ENCODE data around the gene RHOT2. TPM values are rescaled to one million over a fixed set of nuclear protein-coding genes. Genes with fewer than 3 reads are reported as not detected.

The RHOT2 gene
- total RNA-seq, 2 experiments from 2014 or later: 202 to 209 TPM

DNA sequence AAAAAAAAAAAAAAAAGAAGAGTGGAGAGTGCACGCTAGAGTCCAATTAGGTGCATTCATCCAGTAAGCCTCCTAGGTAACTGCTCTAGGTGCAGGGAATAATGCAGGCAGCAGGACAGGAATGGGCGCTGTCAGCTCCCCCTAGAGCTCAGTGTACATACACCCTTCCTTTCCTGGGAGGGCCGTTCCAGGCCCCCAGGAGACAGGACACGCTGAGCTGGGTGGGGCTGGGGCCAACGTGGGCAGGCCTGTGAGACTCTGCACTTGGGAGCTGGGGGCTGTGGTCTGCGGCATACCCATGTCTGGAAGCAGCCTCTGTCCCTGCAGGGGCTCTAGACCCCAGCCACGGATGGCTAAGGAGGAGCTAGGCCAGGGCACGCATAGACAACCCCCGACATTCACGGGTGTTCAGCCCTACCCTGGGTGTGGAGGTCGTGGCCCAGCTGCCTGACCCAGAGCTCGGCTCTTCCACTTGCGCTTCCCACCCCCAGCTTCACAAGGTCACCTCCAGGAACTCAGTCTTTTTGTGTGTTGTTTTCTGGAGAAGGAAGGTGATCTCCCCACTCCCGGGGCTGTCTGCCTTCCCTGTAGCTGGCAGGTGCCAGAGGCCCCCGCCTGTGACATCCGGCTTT is 52.0 kb downstream of the RHOT2 start:
- ChIA-PET CTCF (interaction anchor here (2.3 kb wide), 1 partner anchor 21 kb away, joined by 9 read pairs; the partner anchor contains the start of gene CIAO3), POLR2A (interaction anchor here (0.6 to 2.5 kb wide), 10 partner anchors 8 to 245 kb away, joined by 3 to 20 read pairs (median 4); partner anchors contain the start of genes CIAO3 and STUB1)
- no peak for DNase-seq
- Histone ChIP-seq H3K27ac (ENCODE audit: low read depth in 1 of 2, low read length in 2 of 2) (peak overlapping the region in 1 of 2 donors; percentile 35), H3K27me3 (ENCODE audit: control insufficient read depth in 1 of 2, insufficient read depth in 2 of 2, low read length in 2 of 2) (peaks cover 7 to 9% of the 10 kb centered on the region in 2 experiments), H3K4me3 (ENCODE audit: low read length) (peak overlapping the region; percentile 63), H3K36me3 (ENCODE audit: insufficient read depth, low read length) (no peaks in the 10 kb centered on the region), H3K4me1 (ENCODE audit: insufficient read depth, low read length) (peaks cover 48% of the 10 kb centered on the region), H3K9me3 (ENCODE audit: control insufficient read depth in 1 of 2, insufficient read depth in 1 of 2, low read length in 2 of 2) (peaks cover 0 to 16% of the 10 kb centered on the region in 2 experiments)
- Mint-ChIP-seq H3K4me3 (peak overlapping the region; percentile 87), H3K27ac (peak overlapping the region; percentile 68), H3K27me3 (no peaks in the 10 kb centered on the region), H3K9me3 (no peaks in the 10 kb centered on the region), H3K36me3 (ENCODE audit: low read depth) (no peaks in the 10 kb centered on the region), H3K4me1 (ENCODE audit: low read depth) (peaks cover 21% of the 10 kb centered on the region)
- intact Hi-C loops (cut with DNase I, micrococcal nuclease): no loop called here
- no peak for ATAC-seq (ENCODE audit: poor library complexity)
- TF ChIP-seq, protein P1, sequence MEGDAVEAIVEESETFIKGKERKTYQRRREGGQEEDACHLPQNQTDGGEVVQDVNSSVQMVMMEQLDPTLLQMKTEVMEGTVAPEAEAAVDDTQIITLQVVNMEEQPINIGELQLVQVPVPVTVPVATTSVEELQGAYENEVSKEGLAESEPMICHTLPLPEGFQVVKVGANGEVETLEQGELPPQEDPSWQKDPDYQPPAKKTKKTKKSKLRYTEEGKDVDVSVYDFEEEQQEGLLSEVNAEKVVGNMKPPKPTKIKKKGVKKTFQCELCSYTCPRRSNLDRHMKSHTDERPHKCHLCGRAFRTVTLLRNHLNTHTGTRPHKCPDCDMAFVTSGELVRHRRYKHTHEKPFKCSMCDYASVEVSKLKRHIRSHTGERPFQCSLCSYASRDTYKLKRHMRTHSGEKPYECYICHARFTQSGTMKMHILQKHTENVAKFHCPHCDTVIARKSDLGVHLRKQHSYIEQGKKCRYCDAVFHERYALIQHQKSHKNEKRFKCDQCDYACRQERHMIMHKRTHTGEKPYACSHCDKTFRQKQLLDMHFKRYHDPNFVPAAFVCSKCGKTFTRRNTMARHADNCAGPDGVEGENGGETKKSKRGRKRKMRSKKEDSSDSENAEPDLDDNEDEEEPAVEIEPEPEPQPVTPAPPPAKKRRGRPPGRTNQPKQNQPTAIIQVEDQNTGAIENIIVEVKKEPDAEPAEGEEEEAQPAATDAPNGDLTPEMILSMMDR (IDR thresholded peaks at IDR 0.05): no peak

- TF ChIP-seq, protein P1 (IDR thresholded peaks at IDR 0.05): no peak
- peak overlapping the region; percentile 68 for H3K27ac Mint-ChIP-seq
- H3K36me3 Mint-ChIP-seq (ENCODE audit: low read depth): no peaks in the 10 kb centered on the region
- peaks cover 21% of the 10 kb centered on the region for H3K4me1 Mint-ChIP-seq (ENCODE audit: low read depth)
- Histone ChIP-seq H3K27me3 (ENCODE audit: control insufficient read depth in 1 of 2, insufficient read depth in 2 of 2, low read length in 2 of 2) (peaks cover 7 to 9% of the 10 kb centered on the region in 2 experiments), H3K9me3 (ENCODE audit: control insufficient read depth in 1 of 2, insufficient read depth in 1 of 2, low read length in 2 of 2) (peaks cover 0 to 16% of the 10 kb centered on the region in 2 experiments), H3K36me3 (ENCODE audit: insufficient read depth, low read length) (no peaks in the 10 kb centered on the region), H3K4me1 (ENCODE audit: insufficient read depth, low read length) (peaks cover 48% of the 10 kb centered on the region), H3K4me3 (ENCODE audit: low read length) (peak overlapping the region; percentile 63), H3K27ac (ENCODE audit: low read depth in 1 of 2, low read length in 2 of 2) (peak overlapping the region in 1 of 2 donors; percentile 35)
- ATAC-seq (ENCODE audit: poor library complexity): peak; percentile 27
- intact Hi-C loops (cut with DNase I, micrococcal nuclease): no loop called here
- no peaks in the 10 kb centered on the region for H3K27me3 Mint-ChIP-seq
- peak overlapping the region; percentile 87 for H3K4me3 Mint-ChIP-seq
- ChIA-PET POLR2A (interaction anchor here (0.6 to 2.5 kb wide), 14 partner anchors 8 to 688 kb away, joined by 3 to 20 read pairs (median 4); partner anchors contain the start of genes CHTF18, CIAO3, METTL26 and RPUSD1), CTCF (interaction anchor here (0.7 to 2.3 kb wide), 2 partner anchors 10 to 20 kb away, joined by 3 to 9 read pairs; partner anchors contain the start of gene CIAO3)
- DNase-seq: peak in 4 of 14 experiments; percentile 55 to 67 (median 60)
- no peaks in the 10 kb centered on the region for H3K9me3 Mint-ChIP-seq
Measured at GRCh38 chr16:720447-720989, 52.6 kb downstream of the RHOT2 start.

GRCh38 chr16:720990-721764 is 53.2 kb downstream of the RHOT2 start, which contains the start of gene ANTKMT:
TSS of gene ANTKMT (plus strand) at chr16:721146. CDS start at chr16:721275, 129 bp downstream.
- Mint-ChIP-seq H3K9me3 (no peaks in the 10 kb centered on the region), H3K27me3 (no peaks in the 10 kb centered on the region), H3K27ac (peak within 1 kb of the TSS; percentile 68), H3K4me3 (peak within 1 kb of the TSS; percentile 87), H3K36me3 (ENCODE audit: low read depth) (no peaks in the 10 kb centered on the region), H3K4me1 (ENCODE audit: low read depth) (peaks cover 20% of the 10 kb centered on the region)
- POLR2A ChIA-PET: interaction anchor here (0.8 to 2.5 kb wide), 13 partner anchors 10 to 687 kb away, joined by 3 to 20 read pairs (median 4); partner anchors contain the start of genes CHTF18, CIAO3, METTL26 and RPUSD1
- peaks cover 2 to 7% of the 10 kb centered on the region in 2 experiments for H3K27me3 ChIP-seq (ENCODE audit: control insufficient read depth in 1 of 2, insufficient read depth in 2 of 2, low read length in 2 of 2)
- intact Hi-C loops (cut with DNase I, micrococcal nuclease): no loop called here
- ATAC-seq (ENCODE audit: poor library complexity): peak; percentile 75
- H3K4me3 ChIP-seq (ENCODE audit: low read length): peak within 1 kb of the TSS; percentile 63
- peak within 1 kb of the TSS in 1 of 2 donors; percentile 35 for H3K27ac ChIP-seq (ENCODE audit: low read depth in 1 of 2, low read length in 2 of 2)
- TF ChIP-seq, protein P1 (IDR thresholded peaks at IDR 0.05): no peak
- peaks cover 0 to 13% of the 10 kb centered on the region in 2 experiments for H3K9me3 ChIP-seq (ENCODE audit: control insufficient read depth in 1 of 2, insufficient read depth in 1 of 2, low read length in 2 of 2)
- H3K36me3 ChIP-seq (ENCODE audit: insufficient read depth, low read length): no peaks in the 10 kb centered on the region
- DNase-seq: peak; percentile 31 to 89 (median 63)
- CTCF ChIA-PET: interaction anchor here (0.7 to 2.3 kb wide), 2 partner anchors 11 to 20 kb away, joined by 3 to 9 read pairs; partner anchors contain the start of gene CIAO3
- H3K4me1 ChIP-seq (ENCODE audit: insufficient read depth, low read length): peaks cover 47% of the 10 kb centered on the region
